H1 (cell line): ENCODE measurements around the gene MARCHF9.

Source experiments
- CHD2 ChIP-seq: IDR thresholded peaks from 2 replicates; pipeline ENCODE4 v1.6.1; 2012; ENCODE audit warnings: low read length, improper control_type of control experiment
- CTCF ChIP-seq, 3 experiments: IDR thresholded peaks; 1 replicate in 2 of 3; 2 replicates in 1 of 3; pipeline versions ENCODE4 v1.5.1 to v1.6.1; 2011; ENCODE audit warnings: low read length in 3 of 3, mild to moderate bottlenecking in 3 of 3, inconsistent platforms in 2 of 3, low read depth in 1 of 3, moderate library complexity in 1 of 3; ENCODE audit not compliant: insufficient read depth in 1 of 3; ENCODE audit errors: control extremely low read depth in 1 of 3
- EP300 ChIP-seq, 2 experiments: IDR thresholded peaks; 1 replicate in 1 of 2; 2 replicates in 1 of 2; pipeline ENCODE4 v1.6.1; 2011 to 2012; ENCODE audit warnings: low read depth in 2 of 2, low read length in 2 of 2, mild to moderate bottlenecking in 2 of 2, borderline replicate concordance in 1 of 2, inconsistent platforms in 1 of 2, moderate library complexity in 1 of 2

GRCh38 chr12:57718641-57719528 is 36.0 kb upstream of the MARCHF9 start:
- no peak for TF ChIP-seq CTCF (IDR thresholded peaks at IDR 0.05; ENCODE audit: control extremely low read depth in 1 of 3, insufficient read depth in 1 of 3, low read depth in 1 of 3, low read length in 3 of 3)
- no peak for TF ChIP-seq EP300 (IDR thresholded peaks at IDR 0.05; ENCODE audit: borderline replicate concordance in 1 of 2, low read depth in 2 of 2, low read length in 2 of 2)
- TF ChIP-seq CHD2, result no peak
